Glutamatergic neuron (in vitro differentiated cells): ENCODE results near the gene AOC2. TPM values are rescaled to one million over a fixed set of nuclear protein-coding genes. Genes with fewer than 3 reads are reported as not detected.
"Not testable (repeated sequence)": the region's sequence is repeated elsewhere in the genome, so short reads cannot be mapped to it uniquely, and the experiment has no call there.

ENCODE experiments used
- DNase-seq: peaks from one replicate; pipeline ENCODE4 v3.0.0; 2022
- H3K27ac Mint-ChIP-seq: one replicate; pipeline ENCODE4 v1.8.0; 2020; ENCODE audit warnings: mild to moderate bottlenecking, mixed read lengths, inconsistent platforms; ENCODE audit not compliant: unreplicated experiment
- H3K27me3 Mint-ChIP-seq: one replicate; pipeline ENCODE4 v1.8.0; 2020; ENCODE audit warnings: mild to moderate bottlenecking, moderate library complexity, mixed read lengths, inconsistent platforms; ENCODE audit not compliant: unreplicated experiment
- H3K36me3 Mint-ChIP-seq: one replicate; pipeline ENCODE4 v1.8.0; 2020; ENCODE audit warnings: mild to moderate bottlenecking, mixed read lengths, inconsistent platforms; ENCODE audit not compliant: unreplicated experiment
- H3K4me1 Mint-ChIP-seq: one replicate; pipeline ENCODE4 v1.8.0; 2020; ENCODE audit warnings: mild to moderate bottlenecking, low read depth, mixed read lengths, inconsistent platforms; ENCODE audit not compliant: unreplicated experiment
- H3K4me3 Mint-ChIP-seq: one replicate; pipeline ENCODE4 v1.8.0; 2020; ENCODE audit warnings: mild to moderate bottlenecking, mixed read lengths, inconsistent platforms; ENCODE audit not compliant: unreplicated experiment
- H3K9me3 Mint-ChIP-seq: one replicate; pipeline ENCODE4 v1.8.0; 2020; ENCODE audit warnings: mild to moderate bottlenecking, moderate library complexity, mixed read lengths, inconsistent platforms; ENCODE audit not compliant: unreplicated experiment
- CTCF ChIP-seq: fragments of 200-600 bp; sonication (generic); IDR thresholded peaks from one replicate; pipeline ENCODE4 v1.5.0; 2021; ENCODE audit not compliant: partially characterized antibody, unreplicated experiment
- total RNA-seq: library from RNA; stranded (reverse); fragmentation: NEBNext Ultra II Directional; extraction: Animal tissue kit (Norgen Biotek cat#: 25700); gene quantifications from one replicate; pipeline ENCODE4 v1.2.1, GENCODE V29; 2021; ENCODE audit not compliant: unreplicated experiment

The AOC2 gene
- total RNA-seq, 1 donor from 2014 or later: 6.1 TPM

DNA sequence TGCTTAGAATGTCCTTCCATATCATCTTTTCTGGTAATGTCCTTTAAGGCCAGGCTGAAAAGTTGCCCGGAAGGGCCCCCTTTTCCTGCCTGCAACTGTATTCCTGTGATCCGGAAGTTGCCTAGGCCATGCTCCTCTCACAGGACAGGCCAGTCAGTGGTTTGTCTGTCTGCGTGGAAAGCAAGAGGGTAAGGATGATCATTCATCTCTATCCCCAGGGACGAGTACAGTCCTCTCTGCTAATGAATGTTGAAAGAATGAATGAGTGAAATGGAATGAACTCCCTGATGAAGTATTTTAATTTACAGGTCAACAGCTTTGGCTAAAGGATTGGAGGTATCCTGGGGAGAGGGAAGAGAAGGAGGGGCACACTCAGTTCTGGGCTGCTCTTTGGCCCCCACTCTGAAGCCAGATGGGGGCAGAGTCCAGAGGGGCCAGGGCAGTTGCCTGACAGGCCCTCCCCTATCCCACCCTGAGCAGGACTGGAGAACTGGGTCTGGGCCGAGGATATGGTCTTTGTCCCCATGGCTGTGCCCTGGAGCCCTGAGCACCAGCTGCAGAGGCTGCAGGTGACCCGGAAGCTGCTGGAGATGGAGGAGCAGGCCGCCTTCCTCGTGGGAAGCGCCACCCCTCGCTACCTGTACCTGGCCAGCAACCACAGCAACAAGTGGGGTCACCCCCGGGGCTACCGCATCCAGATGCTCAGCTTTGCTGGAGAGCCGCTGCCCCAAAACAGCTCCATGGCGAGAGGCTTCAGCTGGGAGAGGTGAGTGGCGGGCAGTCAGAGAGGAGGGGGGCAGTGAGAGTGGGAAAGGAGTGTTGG lies 9.8 kb downstream of the AOC2 start:
- H3K27ac Mint-ChIP-seq: no peak overlapping the region
- peaks cover 3% of the 10 kb centered on the region for H3K27me3 Mint-ChIP-seq
- peaks cover 4% of the 10 kb centered on the region for H3K4me1 Mint-ChIP-seq
- H3K9me3 Mint-ChIP-seq: peaks cover 3% of the 10 kb centered on the region
- TF ChIP-seq CTCF: no peak
- no peaks in the 10 kb centered on the region for H3K36me3 Mint-ChIP-seq
- no peak for DNase-seq
- no peak overlapping the region for H3K4me3 Mint-ChIP-seq

DNA sequence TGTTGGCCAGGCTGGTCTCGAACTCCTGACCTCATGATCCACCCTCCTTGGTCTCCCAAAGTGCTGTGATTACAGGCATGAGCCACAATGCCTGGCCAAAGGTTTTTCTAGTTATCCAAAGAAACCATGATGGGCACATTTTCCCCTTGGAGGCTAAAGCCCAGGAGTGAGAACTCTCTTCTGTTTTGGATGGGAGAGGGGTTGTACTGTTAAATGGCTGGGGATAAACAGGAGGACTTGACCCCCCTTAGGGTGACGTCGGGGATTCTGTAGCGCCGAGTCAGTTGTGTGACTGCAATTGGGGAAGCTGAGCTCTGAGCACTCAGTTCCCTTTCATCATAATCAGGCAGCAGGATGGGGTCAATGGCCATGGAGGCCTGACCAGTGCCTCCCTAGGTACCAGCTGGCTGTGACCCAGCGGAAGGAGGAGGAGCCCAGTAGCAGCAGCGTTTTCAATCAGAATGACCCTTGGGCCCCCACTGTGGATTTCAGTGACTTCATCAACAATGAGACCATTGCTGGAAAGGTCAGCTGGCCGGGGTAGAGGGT lies 10.7 kb downstream of the AOC2 start:
- no peaks in the 10 kb centered on the region for H3K36me3 Mint-ChIP-seq
- H3K27ac Mint-ChIP-seq: no peak overlapping the region
- DNase-seq: no peak
- no peak overlapping the region for H3K4me3 Mint-ChIP-seq
- no peak for TF ChIP-seq CTCF
- peaks cover 3% of the 10 kb centered on the region for H3K9me3 Mint-ChIP-seq
- H3K4me1 Mint-ChIP-seq: peaks cover 4% of the 10 kb centered on the region
- H3K27me3 Mint-ChIP-seq: peaks cover 3% of the 10 kb centered on the region

DNA sequence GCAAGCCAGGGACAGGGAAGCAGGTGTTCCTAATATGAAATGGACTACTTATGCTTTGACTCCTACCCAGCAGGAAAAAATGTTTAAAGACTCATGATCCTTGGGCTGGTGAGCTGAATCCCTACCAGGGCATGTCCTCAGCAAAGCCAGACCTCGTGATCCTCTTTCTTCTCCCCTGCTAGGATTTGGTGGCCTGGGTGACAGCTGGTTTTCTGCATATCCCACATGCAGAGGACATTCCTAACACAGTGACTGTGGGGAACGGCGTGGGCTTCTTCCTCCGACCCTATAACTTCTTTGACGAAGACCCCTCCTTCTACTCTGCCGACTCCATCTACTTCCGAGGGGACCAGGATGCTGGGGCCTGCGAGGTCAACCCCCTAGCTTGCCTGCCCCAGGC lies 11.7 kb downstream of the AOC2 start:
- DNase-seq, H3K4me3 Mint-ChIP-seq, H3K4me1 Mint-ChIP-seq, H3K36me3 Mint-ChIP-seq, H3K9me3 Mint-ChIP-seq, H3K27me3 Mint-ChIP-seq, H3K27ac Mint-ChIP-seq: not testable (repeated sequence)

GRCh38 chr17:42856516-42856915 lies 12.1 kb downstream of the AOC2 start:
- H3K9me3 Mint-ChIP-seq, H3K27me3 Mint-ChIP-seq, H3K4me3 Mint-ChIP-seq, H3K27ac Mint-ChIP-seq, H3K4me1 Mint-ChIP-seq, DNase-seq, H3K36me3 Mint-ChIP-seq: not testable (repeated sequence)

GRCh38 chr17:42857389-42857788 lies 13.0 kb downstream of the AOC2 start:
- no peak overlapping the region for H3K27ac Mint-ChIP-seq
- peaks cover 5% of the 10 kb centered on the region for H3K9me3 Mint-ChIP-seq
- TF ChIP-seq CTCF: no peak
- H3K4me1 Mint-ChIP-seq: peaks cover 4% of the 10 kb centered on the region
- no peaks in the 10 kb centered on the region for H3K36me3 Mint-ChIP-seq
- H3K27me3 Mint-ChIP-seq: peaks cover 5% of the 10 kb centered on the region
- DNase-seq: no peak
- H3K4me3 Mint-ChIP-seq: no peak overlapping the region

DNA sequence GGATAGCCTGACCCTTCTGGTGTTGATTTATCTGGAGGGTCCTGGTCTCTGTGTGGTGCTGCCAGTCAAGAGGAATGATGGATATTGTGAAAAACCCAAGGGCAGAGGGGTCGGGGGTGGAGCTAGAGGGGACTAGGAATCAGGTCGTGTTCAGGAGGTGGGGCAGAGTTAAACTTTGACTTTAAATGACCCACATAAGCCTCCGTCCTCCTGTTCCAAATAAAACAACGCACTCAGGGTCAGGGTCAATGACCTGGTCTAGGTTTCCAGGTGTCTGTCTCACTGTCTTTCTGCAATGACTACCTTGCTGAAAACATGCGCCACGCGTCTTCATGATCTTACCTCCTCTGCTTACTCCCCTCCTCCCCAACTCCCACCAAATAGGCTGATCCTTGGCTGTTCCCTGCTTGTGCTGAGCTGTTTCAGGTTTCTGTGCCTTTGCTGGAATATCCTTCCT lies 21.3 kb downstream of the AOC2 start:
- Mint-ChIP-seq H3K36me3 (peaks cover 8% of the 10 kb centered on the region), H3K27me3 (peaks cover 7% of the 10 kb centered on the region), H3K4me3 (no peak overlapping the region), H3K4me1 (no peaks in the 10 kb centered on the region), H3K9me3 (peaks cover 2% of the 10 kb centered on the region), H3K27ac (no peak overlapping the region)
- DNase-seq: no peak
- no peak for TF ChIP-seq CTCF
